HepG2 (cell line): ENCODE data around the gene SNX2. TPM values are rescaled to one million over a fixed set of nuclear protein-coding genes. Genes with fewer than 3 reads are reported as not detected.
A peak's percentile ranks its signal among the peaks of the same experiment; 100 is the strongest.

Experiments used
- BCL3 ChIP-seq: sonication (generic); formaldehyde crosslinking; IDR thresholded peaks from 2 replicates; pipeline ENCODE4 v1.5.1; 2020; ENCODE audit warnings: mild to moderate bottlenecking, missing genetic modification reagents, moderate library complexity
- FOXA3 ChIP-seq: IDR thresholded peaks from 2 replicates; pipeline ENCODE4 v1.6.1; 2016; ENCODE audit warnings: missing genetic modification reagents, missing compliant biosample characterization
- GZF1 ChIP-seq: sonication (generic); formaldehyde crosslinking; IDR thresholded peaks from 2 replicates; pipeline ENCODE4 v1.5.1; 2020; ENCODE audit warnings: mild to moderate bottlenecking, missing genetic modification reagents
- JARID2 ChIP-seq: sonication (generic); formaldehyde crosslinking; IDR thresholded peaks from 2 replicates; pipeline ENCODE4 v1.8.1; 2023; ENCODE audit warnings: missing genetic modification reagents, inconsistent platforms; ENCODE audit not compliant: insufficient replicate concordance
- KAT7 ChIP-seq: IDR thresholded peaks from 2 replicates; pipeline ENCODE4 v1.6.1; 2018; ENCODE audit warnings: borderline replicate concordance, missing compliant biosample characterization
- KLF11 ChIP-seq: IDR thresholded peaks from 2 replicates; pipeline ENCODE4 v1.6.1; 2016; ENCODE audit warnings: missing compliant biosample characterization
- KMT2B ChIP-seq: IDR thresholded peaks from 2 replicates; pipeline ENCODE4 v1.6.1; 2016; ENCODE audit warnings: missing genetic modification reagents, missing compliant biosample characterization
- NAIF1 ChIP-seq: sonication (generic); formaldehyde crosslinking; IDR thresholded peaks from 2 replicates; pipeline ENCODE4 v1.5.0; 2020; ENCODE audit warnings: mild to moderate bottlenecking, missing genetic modification reagents, borderline replicate concordance
- POLR2A ChIP-seq, 2 experiments: IDR thresholded peaks; 2 replicates each; pipeline ENCODE4 v1.6.1; 2011; ENCODE audit warnings: low read depth in 2 of 2, low read length in 2 of 2, mild to moderate bottlenecking in 1 of 2, moderate library complexity in 1 of 2; ENCODE audit not compliant: insufficient read depth in 1 of 2
- POLR2AphosphoS2 ChIP-seq: IDR thresholded peaks from 2 replicates; pipeline ENCODE4 v1.6.1; 2011; ENCODE audit warnings: low read depth, low read length, improper control_type of control experiment
- SIX1 ChIP-seq: sonication (generic); formaldehyde crosslinking; IDR thresholded peaks from 2 replicates; pipeline ENCODE4 v1.4.0; 2020; ENCODE audit warnings: missing genetic modification reagents, borderline replicate concordance
- TERF1 ChIP-seq: sonication (generic); formaldehyde crosslinking; IDR thresholded peaks from 2 replicates; pipeline ENCODE4 v1.8.0; 2022; ENCODE audit warnings: mild to moderate bottlenecking, missing genetic modification reagents, moderate library complexity
- YY1 ChIP-seq: IDR thresholded peaks from 2 replicates; pipeline ENCODE4 v1.6.1; 2011; ENCODE audit warnings: low read length, low read depth, moderate library complexity, mild to moderate bottlenecking; ENCODE audit not compliant: insufficient read depth, insufficient replicate concordance
- ZNF224 ChIP-seq: sonication (generic); formaldehyde crosslinking; IDR thresholded peaks from 2 replicates; pipeline ENCODE4 v1.5.0; 2020; ENCODE audit warnings: mild to moderate bottlenecking, missing genetic modification reagents
- ZNF317 ChIP-seq: sonication (generic); formaldehyde crosslinking; IDR thresholded peaks from 2 replicates; pipeline ENCODE4 v1.5.0; 2020; ENCODE audit warnings: mild to moderate bottlenecking, missing genetic modification reagents
- ZNF331 ChIP-seq: sonication (generic); formaldehyde crosslinking; IDR thresholded peaks from 2 replicates; pipeline ENCODE4 v1.4.0; 2020; ENCODE audit warnings: missing genetic modification reagents
- ZNF512B ChIP-seq: sonication (generic); formaldehyde crosslinking; IDR thresholded peaks from 2 replicates; pipeline ENCODE4 v1.5.1; 2020; ENCODE audit warnings: missing genetic modification reagents, mild to moderate bottlenecking, borderline replicate concordance
- ZNF576 ChIP-seq: sonication (generic); formaldehyde crosslinking; IDR thresholded peaks from 2 replicates; pipeline ENCODE4 v1.4.0; 2020; ENCODE audit warnings: mild to moderate bottlenecking, missing genetic modification reagents
- ZNF775 ChIP-seq: sonication (generic); formaldehyde crosslinking; IDR thresholded peaks from 2 replicates; pipeline ENCODE4 v1.4.0; 2020; ENCODE audit warnings: missing genetic modification reagents, mild to moderate bottlenecking, moderate library complexity, borderline replicate concordance
- polyA plus RNA-seq, 8 experiments: library from polyadenylated mRNA; depleted of rRNA in 3 of 8; stranded (reverse) in 7 of 8; unstranded in 1 of 8; fragments of >200 nt; fragmentation: Illumina TruSeq in 4 of 8; extraction: Trizol in 4 of 8; gene quantifications; 2 replicates each; pipeline versions ENCODE4 v1.2.1 to v1.2.3, GENCODE V29; 2011 to 2016; ENCODE audit warnings: low read depth in 4 of 8, missing spikeins in 1 of 8, mixed read lengths in 1 of 8; ENCODE audit not compliant: insufficient read depth in 1 of 8
- total RNA-seq, 5 experiments: library from RNA; depleted of rRNA; stranded (reverse); fragments of >200 nt; fragmentation: Illumina TruSeq; extraction: Trizol; gene quantifications; 2 replicates each; pipeline ENCODE4 v1.2.3, GENCODE V29; 2016; ENCODE audit warnings: low read depth in 1 of 5
- TF ChIP-seq, protein P1 (sequence below): sonication (generic); formaldehyde crosslinking; IDR thresholded peaks from 2 replicates; pipeline ENCODE4 v1.4.0; 2020; ENCODE audit warnings: missing genetic modification reagents, borderline replicate concordance
- TF ChIP-seq, protein P2 (sequence below): sonication (generic); formaldehyde crosslinking; IDR thresholded peaks from 2 replicates; pipeline ENCODE4 v1.9.0; 2022; ENCODE audit warnings: low read depth, missing genetic modification reagents

Gene SNX2
- total and polyA plus RNA-seq, 2 of the 13 experiments (the other 11 are each of a cell fraction or from before 2014, with no cell fraction given), result 26.4 to 78.8 TPM

DNA sequence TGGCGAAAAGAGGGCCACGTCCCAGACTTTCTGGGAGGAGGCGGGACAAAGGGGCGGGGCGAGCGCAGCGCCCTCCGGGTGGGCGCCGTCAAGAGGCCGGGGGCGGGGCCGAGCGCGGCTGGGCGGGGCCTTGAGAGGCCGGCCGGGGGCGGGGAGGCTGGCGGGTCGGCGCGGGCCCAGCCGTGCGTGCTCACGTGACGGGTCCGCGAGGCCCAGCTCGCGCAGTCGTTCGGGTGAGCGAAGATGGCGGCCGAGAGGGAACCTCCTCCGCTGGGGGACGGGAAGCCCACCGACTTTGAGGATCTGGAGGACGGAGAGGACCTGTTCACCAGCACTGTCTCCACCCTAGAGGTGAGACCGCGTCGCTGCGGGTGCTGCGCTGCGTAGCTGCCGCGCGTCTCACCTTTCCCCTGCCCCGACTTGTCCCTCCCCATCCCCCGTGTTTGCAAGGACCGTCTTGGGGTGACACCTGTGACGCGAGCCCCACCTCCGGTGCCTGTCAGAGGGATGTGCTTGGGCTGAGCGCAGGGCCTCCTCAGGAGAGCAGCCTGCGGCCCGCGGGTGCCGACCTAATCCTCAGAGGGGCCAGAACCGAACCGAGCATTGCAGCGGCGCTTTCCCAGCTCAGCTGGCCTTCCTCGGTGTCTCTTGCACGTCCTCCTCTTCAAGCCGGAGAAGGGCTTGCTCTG is at the start of gene SNX2 (continued):
- TF ChIP-seq NAIF1 (CRISPR knock-in tag) (0 out of 2 replicates have a peak, but pooled peaks have one; percentile 26), BCL3 (CRISPR knock-in tag) (peak; percentile 87; the same call in 1 of the 2 replicates), GZF1 (no peak), YY1 (peak; percentile 94), POLR2AphosphoS2 (no peak), ZNF576 (CRISPR knock-in tag) (no peak), ZNF224 (CRISPR knock-in tag) (no peak), ZNF775 (CRISPR knock-in tag) (no peak), KMT2B (CRISPR knock-in tag) (peak; percentile 83), ZNF331 (0 out of 2 replicates have a peak, but pooled peaks have one; percentile 39), SIX1 (CRISPR knock-in tag) (no peak), FOXA3 (CRISPR knock-in tag) (no peak; the same call in 1 of the 2 replicates), JARID2 (CRISPR knock-in tag) (no peak), ZNF512B (CRISPR knock-in tag) (no peak), ZNF317 (CRISPR knock-in tag) (no peak), KLF11 (CRISPR knock-in tag) (no peak), TERF1 (CRISPR knock-in tag) (no peak), POLR2A (IDR thresholded peaks at IDR 0.05; ENCODE audit: insufficient read depth in 1 of 2, low read depth in 2 of 2, low read length in 2 of 2) (peak; percentile 92 to 95), KAT7 (CRISPR knock-in tag) (peak; percentile 73; the same call in 1 of the 2 replicates)
- TF ChIP-seq, protein P1, sequence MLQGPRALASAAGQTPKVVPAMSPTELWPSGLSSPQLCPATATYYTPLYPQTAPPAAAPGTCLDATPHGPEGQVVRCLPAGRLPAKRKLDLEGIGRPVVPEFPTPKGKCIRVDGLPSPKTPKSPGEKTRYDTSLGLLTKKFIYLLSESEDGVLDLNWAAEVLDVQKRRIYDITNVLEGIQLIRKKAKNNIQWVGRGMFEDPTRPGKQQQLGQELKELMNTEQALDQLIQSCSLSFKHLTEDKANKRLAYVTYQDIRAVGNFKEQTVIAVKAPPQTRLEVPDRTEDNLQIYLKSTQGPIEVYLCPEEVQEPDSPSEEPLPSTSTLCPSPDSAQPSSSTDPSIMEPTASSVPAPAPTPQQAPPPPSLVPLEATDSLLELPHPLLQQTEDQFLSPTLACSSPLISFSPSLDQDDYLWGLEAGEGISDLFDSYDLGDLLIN (CRISPR knock-in tag), result 0 out of 2 replicates have a peak, but pooled peaks have one; percentile 61
- TF ChIP-seq, protein P2, sequence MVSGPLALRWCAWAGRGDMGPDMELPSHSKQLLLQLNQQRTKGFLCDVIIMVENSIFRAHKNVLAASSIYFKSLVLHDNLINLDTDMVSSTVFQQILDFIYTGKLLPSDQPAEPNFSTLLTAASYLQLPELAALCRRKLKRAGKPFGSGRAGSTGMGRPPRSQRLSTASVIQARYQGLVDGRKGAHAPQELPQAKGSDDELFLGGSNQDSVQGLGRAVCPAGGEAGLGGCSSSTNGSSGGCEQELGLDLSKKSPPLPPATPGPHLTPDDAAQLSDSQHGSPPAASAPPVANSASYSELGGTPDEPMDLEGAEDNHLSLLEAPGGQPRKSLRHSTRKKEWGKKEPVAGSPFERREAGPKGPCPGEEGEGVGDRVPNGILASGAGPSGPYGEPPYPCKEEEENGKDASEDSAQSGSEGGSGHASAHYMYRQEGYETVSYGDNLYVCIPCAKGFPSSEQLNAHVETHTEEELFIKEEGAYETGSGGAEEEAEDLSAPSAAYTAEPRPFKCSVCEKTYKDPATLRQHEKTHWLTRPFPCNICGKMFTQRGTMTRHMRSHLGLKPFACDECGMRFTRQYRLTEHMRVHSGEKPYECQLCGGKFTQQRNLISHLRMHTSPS, result no peak; the same call in 1 of the 2 replicates
